Thoracic aorta (tissue), 2 donors: ENCODE data around the gene FBXW7. TPM values are rescaled to one million over a fixed set of nuclear protein-coding genes. Genes with fewer than 3 reads are reported as not detected.

Experiments used
- ATAC-seq: fragments of 150-250 bp; one replicate; pipeline ENCODE4 v1.8.0; 2017; ENCODE audit warnings: low read depth; ENCODE audit not compliant: insufficient number of reproducible peaks, low FRiP score
- DNase-seq: peaks from one replicate; pipeline ENCODE4 v3.0.0-alpha.2; 2020; ENCODE audit warnings: low spot score
- H3K27ac ChIP-seq, 2 donors: fragments of 200-600 bp; sonication (generic); 1 replicate in 1 of 2; 2 replicates in 1 of 2; pipeline ENCODE4 v1.5.1; 2016; ENCODE audit warnings: mild to moderate bottlenecking in 2 of 2, moderate library complexity in 2 of 2
- H3K27me3 ChIP-seq: fragments of 200-600 bp; sonication (generic); replicated peaks from 2 replicates; pipeline ENCODE4 v1.6.0; 2016; ENCODE audit warnings: mild to moderate bottlenecking; ENCODE audit not compliant: insufficient read depth
- H3K36me3 ChIP-seq: fragments of 200-600 bp; sonication (generic); one replicate; pipeline ENCODE4 v1.5.1; 2016
- H3K4me1 ChIP-seq, 2 donors: fragments of 200-600 bp; sonication (generic); 1 replicate in 1 of 2; 2 replicates in 1 of 2; pipeline versions ENCODE4 v1.5.1 to v1.6.0; 2016; ENCODE audit warnings: low read depth in 2 of 2, mild to moderate bottlenecking in 1 of 2; ENCODE audit not compliant: control insufficient read depth in 1 of 2
- H3K4me3 ChIP-seq: fragments of 200-600 bp; sonication (generic); 2 replicates; pipeline ENCODE4 v1.5.1; 2016; ENCODE audit warnings: mild to moderate bottlenecking
- H3K9me3 ChIP-seq: fragments of 200-600 bp; sonication (generic); 2 replicates; pipeline ENCODE4 v1.5.1; 2016
- CTCF ChIP-seq: fragments of 200-600 bp; sonication (generic); IDR thresholded peaks from one replicate; pipeline ENCODE4 v1.5.1; 2019; ENCODE audit warnings: antibody characterized with exemption
- total RNA-seq, 2 donors: library from RNA; depleted of rRNA; stranded (reverse); fragments of >200 nt; gene quantifications; one replicate each; pipeline versions ENCODE4 v1.1.0 to v1.2.3, GENCODE V29; 2016

Gene FBXW7
- total RNA-seq, 2 donors from 2014 or later: 31.5 to 92.6 TPM

- no peak overlapping the region for H3K27ac ChIP-seq
- no peaks in the 10 kb centered on the region for H3K9me3 ChIP-seq
- no peaks in the 10 kb centered on the region for H3K36me3 ChIP-seq
- H3K27me3 ChIP-seq: no peaks in the 10 kb centered on the region
- ATAC-seq (no peak), DNase-seq (no peak)
- H3K4me3 ChIP-seq: no peak overlapping the region
- TF ChIP-seq CTCF: no peak
- H3K4me1 ChIP-seq: no peaks in the 10 kb centered on the region
These were observed 252.0 kb downstream of the FBXW7 start for GRCh38 chr4:152283801-152284470.

DNA sequence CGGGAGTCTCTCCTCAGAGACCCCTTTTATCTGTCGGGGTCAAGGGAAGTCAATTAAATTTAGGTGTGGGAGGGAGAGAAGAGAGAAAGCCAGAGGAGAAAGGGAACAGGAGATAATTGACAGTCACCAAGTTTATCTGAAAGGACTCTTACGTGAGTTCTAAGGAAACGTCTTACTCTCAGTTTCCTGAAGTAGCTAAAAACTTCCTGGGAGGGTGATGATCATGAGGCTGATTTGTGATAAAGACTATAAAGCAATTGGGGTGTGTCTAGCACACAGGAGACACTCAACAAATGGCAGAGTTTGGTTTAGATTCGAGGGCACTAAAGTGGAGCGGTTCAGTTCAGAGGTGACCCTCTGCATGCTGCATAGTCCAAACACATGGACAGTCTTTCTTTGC, 254.1 kb downstream of the FBXW7 start:
- ATAC-seq (no peak), DNase-seq (no peak)
- Histone ChIP-seq H3K27me3 (no peaks in the 10 kb centered on the region), H3K4me1 (no peaks in the 10 kb centered on the region), H3K36me3 (no peaks in the 10 kb centered on the region), H3K27ac (no peak overlapping the region), H3K9me3 (no peaks in the 10 kb centered on the region), H3K4me3 (no peak overlapping the region)
- no peak for TF ChIP-seq CTCF

GRCh38 chr4:152281211-152281610, 254.7 kb downstream of the FBXW7 start:
- Histone ChIP-seq H3K27me3 (no peaks in the 10 kb centered on the region), H3K36me3 (no peaks in the 10 kb centered on the region), H3K27ac (no peak overlapping the region), H3K4me3 (no peak overlapping the region), H3K4me1 (no peaks in the 10 kb centered on the region), H3K9me3 (no peaks in the 10 kb centered on the region)
- TF ChIP-seq CTCF: no peak
- ATAC-seq (no peak), DNase-seq (no peak)

DNA sequence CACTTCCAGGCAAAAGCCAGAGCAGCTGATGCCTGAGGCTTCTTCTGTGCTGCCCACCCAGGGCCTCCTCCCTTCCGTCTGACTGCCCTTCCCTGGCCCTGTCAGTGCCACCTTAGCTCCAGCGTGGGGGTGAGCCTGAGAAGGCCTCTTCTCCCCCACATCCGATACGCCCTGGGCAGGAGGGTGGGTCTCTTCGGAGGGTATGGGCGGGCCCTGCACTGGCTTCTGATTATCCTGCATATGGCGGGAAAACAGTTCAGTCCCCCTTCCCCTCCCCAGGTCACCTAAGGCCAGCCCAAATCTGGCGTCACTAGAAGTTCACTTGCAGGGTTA, 256.7 kb downstream of the FBXW7 start:
- Histone ChIP-seq H3K9me3 (no peaks in the 10 kb centered on the region), H3K27ac (no peak overlapping the region), H3K4me1 (no peaks in the 10 kb centered on the region), H3K27me3 (no peaks in the 10 kb centered on the region), H3K4me3 (no peak overlapping the region), H3K36me3 (no peaks in the 10 kb centered on the region)
- DNase-seq (no peak), ATAC-seq (no peak)
- TF ChIP-seq CTCF: no peak

DNA sequence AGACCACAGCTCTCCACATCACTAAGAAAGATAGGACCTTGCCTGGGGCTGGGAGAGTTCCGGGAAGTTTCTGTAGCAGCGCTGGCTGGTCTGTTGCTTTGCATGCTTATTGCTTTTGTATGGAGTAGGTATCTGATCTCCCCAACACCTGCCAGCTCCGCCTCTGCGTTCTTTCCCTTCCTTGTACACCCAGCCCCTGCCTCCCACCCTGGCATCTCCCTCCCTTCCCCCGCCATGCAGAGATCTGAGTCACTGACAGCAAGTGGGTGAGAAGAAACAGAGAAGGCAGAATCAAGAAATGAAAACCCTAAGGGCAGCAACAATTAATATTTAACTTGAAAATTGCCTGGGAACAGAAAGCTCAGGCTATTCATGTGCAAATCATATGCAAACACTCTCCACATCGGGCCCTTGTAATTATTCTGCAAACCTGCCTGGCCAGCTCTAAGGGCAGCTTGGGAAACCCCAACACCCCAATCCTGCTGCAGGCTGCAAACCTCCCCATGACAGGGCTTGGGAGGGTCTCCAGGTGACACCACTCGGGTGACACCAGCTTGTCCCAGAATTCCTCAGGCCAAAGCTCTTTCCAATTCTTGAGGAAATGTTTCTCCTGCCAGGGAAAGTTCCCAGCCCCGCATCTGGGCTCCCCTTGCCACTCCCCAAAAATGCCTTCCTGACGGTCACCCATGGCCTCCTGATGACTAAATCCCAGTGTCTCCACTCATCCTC, 257.2 kb downstream of the FBXW7 start:
- no peaks in the 10 kb centered on the region for H3K9me3 ChIP-seq
- no peak for ATAC-seq
- H3K4me3 ChIP-seq: no peak overlapping the region
- H3K27me3 ChIP-seq: no peaks in the 10 kb centered on the region
- H3K36me3 ChIP-seq: no peaks in the 10 kb centered on the region
- no peak overlapping the region for H3K27ac ChIP-seq
- TF ChIP-seq CTCF: no peak
- DNase-seq: no peak
- H3K4me1 ChIP-seq: no peaks in the 10 kb centered on the region
